ENCODE measurements around the gene NMNAT3. TPM values are rescaled to one million over a fixed set of nuclear protein-coding genes. Genes with fewer than 3 reads are reported as not detected.

Gene NMNAT3
- total RNA-seq, 1 donor from 2014 or later: 3.9 TPM

DNA sequence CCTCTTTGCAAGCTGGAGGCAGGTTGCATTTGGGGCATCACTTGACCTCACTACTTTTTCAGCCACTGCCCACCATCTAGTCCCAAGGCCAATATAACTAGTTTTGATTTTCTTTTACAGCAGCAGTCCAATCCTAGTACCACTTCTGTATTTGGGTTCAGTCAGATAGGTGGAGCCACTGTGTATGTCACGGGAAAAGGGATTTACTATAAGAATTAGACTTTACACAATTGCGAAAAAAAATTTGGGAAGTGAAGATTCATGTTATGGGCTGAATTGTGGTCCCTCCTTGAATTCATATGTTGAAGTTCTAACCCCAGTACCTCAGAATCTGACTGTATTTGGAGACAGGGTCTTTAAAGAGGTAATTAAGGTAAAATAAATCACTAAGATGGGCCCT is 37.4 kb upstream of the NMNAT3 start:
- no peak for DNase-seq (ENCODE audit: low read depth)
- TF ChIP-seq, protein P1, sequence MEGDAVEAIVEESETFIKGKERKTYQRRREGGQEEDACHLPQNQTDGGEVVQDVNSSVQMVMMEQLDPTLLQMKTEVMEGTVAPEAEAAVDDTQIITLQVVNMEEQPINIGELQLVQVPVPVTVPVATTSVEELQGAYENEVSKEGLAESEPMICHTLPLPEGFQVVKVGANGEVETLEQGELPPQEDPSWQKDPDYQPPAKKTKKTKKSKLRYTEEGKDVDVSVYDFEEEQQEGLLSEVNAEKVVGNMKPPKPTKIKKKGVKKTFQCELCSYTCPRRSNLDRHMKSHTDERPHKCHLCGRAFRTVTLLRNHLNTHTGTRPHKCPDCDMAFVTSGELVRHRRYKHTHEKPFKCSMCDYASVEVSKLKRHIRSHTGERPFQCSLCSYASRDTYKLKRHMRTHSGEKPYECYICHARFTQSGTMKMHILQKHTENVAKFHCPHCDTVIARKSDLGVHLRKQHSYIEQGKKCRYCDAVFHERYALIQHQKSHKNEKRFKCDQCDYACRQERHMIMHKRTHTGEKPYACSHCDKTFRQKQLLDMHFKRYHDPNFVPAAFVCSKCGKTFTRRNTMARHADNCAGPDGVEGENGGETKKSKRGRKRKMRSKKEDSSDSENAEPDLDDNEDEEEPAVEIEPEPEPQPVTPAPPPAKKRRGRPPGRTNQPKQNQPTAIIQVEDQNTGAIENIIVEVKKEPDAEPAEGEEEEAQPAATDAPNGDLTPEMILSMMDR (IDR thresholded peaks at IDR 0.05; ENCODE audit: insufficient read depth, low read length, severe bottlenecking): no peak
- Histone ChIP-seq H3K27me3 (ENCODE audit: control insufficient read depth, insufficient read depth, low read length) (no peaks in the 10 kb centered on the region), H3K4me3 (ENCODE audit: low read depth, low read length) (no peak overlapping the region), H3K36me3 (ENCODE audit: control insufficient read depth, insufficient read depth, low read length) (no peaks in the 10 kb centered on the region)
- no peak for FAIRE-seq

DNA sequence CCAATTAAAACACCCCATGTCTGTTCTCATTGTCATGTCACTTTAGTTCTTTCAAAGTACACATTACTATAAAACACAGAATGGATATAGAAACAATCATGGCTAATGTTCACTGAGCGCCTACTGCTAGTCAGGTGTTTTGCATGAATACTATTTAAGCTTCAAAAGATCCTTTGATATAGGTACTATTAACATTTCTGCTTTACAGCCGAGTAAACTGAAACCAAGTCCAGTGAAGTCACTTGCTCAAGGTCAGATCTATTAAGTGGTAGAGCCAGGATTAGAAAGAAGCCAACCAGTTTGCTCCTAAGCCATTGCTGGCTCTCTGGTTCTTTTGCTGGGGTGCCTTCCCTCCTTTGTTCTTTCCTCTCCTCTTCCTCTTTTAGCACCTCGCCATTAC is 32.4 kb upstream of the NMNAT3 start:
- Histone ChIP-seq H3K36me3 (ENCODE audit: control insufficient read depth, insufficient read depth, low read length) (no peaks in the 10 kb centered on the region), H3K27me3 (ENCODE audit: control insufficient read depth, insufficient read depth, low read length) (no peaks in the 10 kb centered on the region), H3K4me3 (ENCODE audit: low read depth, low read length) (no peak overlapping the region)
- no peak for DNase-seq (ENCODE audit: low read depth)
- TF ChIP-seq, protein P1 (IDR thresholded peaks at IDR 0.05; ENCODE audit: insufficient read depth, low read length, severe bottlenecking): no peak
- FAIRE-seq: no peak

DNA sequence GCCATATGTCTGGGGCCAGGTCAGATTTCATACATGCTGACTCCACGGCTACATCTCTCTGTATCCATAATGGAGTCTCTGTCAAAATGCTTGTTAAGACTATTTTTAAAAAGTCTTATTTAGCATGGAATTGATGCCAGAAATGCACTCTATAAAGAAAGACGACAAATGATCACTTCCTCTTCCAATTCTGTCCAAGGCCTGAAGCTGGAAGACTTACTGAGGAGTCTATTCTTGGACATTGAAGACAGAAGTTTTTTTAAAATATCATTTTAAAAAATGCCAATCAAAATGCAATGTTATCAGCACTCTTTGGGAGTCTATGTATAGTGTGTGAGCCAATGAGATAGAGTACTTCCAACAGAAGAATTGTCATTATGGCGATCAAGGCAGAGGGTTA is 27.9 kb upstream of the NMNAT3 start:
- H3K4me3 ChIP-seq (ENCODE audit: low read depth, low read length): no peak overlapping the region
- DNase-seq (ENCODE audit: low read depth): no peak
- no peaks in the 10 kb centered on the region for H3K27me3 ChIP-seq (ENCODE audit: control insufficient read depth, insufficient read depth, low read length)
- H3K36me3 ChIP-seq (ENCODE audit: control insufficient read depth, insufficient read depth, low read length): no peaks in the 10 kb centered on the region
- no peak for FAIRE-seq
- TF ChIP-seq, protein P1 (IDR thresholded peaks at IDR 0.05; ENCODE audit: insufficient read depth, low read length, severe bottlenecking): no peak

DNA sequence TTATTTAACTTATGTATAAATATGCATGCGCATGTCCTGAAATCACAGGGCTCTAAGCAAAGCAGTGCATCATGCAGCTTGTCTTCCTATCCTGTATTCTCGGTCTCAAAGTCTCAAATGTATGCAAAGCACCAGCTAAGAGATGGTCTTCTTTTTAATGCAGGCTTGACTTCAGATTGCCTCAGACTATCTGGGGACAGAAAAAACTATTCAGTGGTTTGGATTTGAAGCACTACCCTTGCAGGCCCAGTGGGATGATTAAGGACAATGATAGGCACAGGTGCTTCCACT is 18.5 kb upstream of the NMNAT3 start:
- TF ChIP-seq, protein P1 (IDR thresholded peaks at IDR 0.05; ENCODE audit: insufficient read depth, low read length, severe bottlenecking): no peak
- FAIRE-seq (no peak), DNase-seq (ENCODE audit: low read depth) (no peak)
- Histone ChIP-seq H3K4me3 (ENCODE audit: low read depth, low read length) (no peak overlapping the region), H3K36me3 (ENCODE audit: control insufficient read depth, insufficient read depth, low read length) (no peaks in the 10 kb centered on the region), H3K27me3 (ENCODE audit: control insufficient read depth, insufficient read depth, low read length) (peaks cover 2% of the 10 kb centered on the region)

DNA sequence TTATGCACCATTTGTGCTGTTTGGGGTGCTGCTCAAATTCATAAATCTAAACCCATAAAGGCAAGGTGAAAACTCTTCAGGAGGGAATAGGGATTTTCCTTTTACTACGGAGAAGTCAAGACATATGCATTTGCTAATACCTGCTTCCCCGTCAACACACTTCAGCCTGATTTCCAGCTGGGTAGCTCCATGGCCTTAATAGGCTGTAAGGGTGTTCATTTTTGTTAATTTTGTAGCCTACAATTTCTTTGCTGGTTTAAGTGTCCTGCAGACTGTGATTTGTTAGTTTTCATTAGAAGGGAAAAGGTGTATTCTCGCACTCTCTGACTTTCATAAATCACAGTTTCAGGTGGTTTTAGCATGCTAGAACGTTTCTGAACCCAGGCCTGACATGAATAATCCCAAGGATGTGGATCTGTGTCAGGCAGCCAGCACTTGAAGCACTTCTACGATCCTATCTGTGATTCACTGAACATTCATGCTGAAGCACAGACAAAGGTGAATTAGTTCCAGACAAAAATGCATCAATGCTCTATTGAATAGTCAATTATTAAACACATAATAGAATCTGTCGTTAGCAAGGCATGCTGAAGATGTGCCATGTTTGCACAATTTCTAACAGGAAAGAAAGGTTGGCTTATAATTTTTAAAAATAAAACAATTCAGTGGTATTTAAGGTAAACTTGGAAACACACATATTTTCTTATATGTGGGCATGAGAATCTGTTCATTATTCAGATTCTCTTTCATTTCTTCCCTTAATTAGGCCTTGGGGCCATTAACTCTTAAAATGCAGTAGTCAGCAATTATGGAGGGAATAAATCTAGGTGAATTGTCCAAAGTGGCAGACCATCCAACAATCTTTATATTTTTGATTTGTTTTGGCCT is 17.9 kb upstream of the NMNAT3 start:
- DNase-seq (ENCODE audit: low read depth) (peak; percentile 8), FAIRE-seq (no peak)
- TF ChIP-seq, protein P1 (IDR thresholded peaks at IDR 0.05; ENCODE audit: insufficient read depth, low read length, severe bottlenecking): no peak
- no peak overlapping the region for H3K4me3 ChIP-seq (ENCODE audit: low read depth, low read length)
- H3K36me3 ChIP-seq (ENCODE audit: control insufficient read depth, insufficient read depth, low read length): no peaks in the 10 kb centered on the region
- peaks cover 2% of the 10 kb centered on the region for H3K27me3 ChIP-seq (ENCODE audit: control insufficient read depth, insufficient read depth, low read length)

DNA sequence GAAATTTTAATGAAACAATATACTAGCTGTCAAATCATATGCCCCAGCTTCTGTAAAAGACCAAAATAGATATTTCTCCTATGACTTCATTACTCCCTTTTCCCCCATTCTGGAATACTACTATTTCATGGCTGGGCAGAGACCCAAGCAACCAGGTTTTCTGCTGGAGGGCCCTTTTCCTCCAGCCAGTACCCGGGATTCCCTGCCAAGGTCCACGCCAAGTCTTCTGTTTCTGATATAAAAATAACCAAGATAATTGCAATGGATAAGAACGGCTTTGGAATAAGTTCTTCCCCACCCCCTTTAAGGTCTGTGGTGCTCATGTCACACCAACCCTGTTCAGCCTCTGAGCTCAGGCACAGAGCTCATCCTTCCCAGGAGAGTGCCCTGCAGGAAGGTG is 17.2 kb upstream of the NMNAT3 start:
- TF ChIP-seq, protein P1 (IDR thresholded peaks at IDR 0.05; ENCODE audit: insufficient read depth, low read length, severe bottlenecking): no peak
- FAIRE-seq: no peak

More for the DNA sequence above, 17.2 kb upstream of the NMNAT3 start:
- DNase-seq (ENCODE audit: low read depth): no peak
- H3K36me3 ChIP-seq (ENCODE audit: control insufficient read depth, insufficient read depth, low read length): no peaks in the 10 kb centered on the region
- H3K27me3 ChIP-seq (ENCODE audit: control insufficient read depth, insufficient read depth, low read length): peaks cover 2% of the 10 kb centered on the region
- no peak overlapping the region for H3K4me3 ChIP-seq (ENCODE audit: low read depth, low read length)
